ENCODE data around the gene SEMA3E. TPM values are rescaled to one million over a fixed set of nuclear protein-coding genes. Genes with fewer than 3 reads are reported as not detected.

Gene SEMA3E
- total RNA-seq, 1 donor = 16.1 TPM

- TF ChIP-seq CTCF (IDR thresholded peaks at IDR 0.05; ENCODE audit: insufficient read depth, low read length) = no peak
- no peak overlapping the region for H3K4me3 ChIP-seq (ENCODE audit: low read depth, low read length)
- no peak for DNase-seq (ENCODE audit: low read depth)
Observed at GRCh38 chr7:83429493-83429892, 219.4 kb downstream of the SEMA3E start.

DNA sequence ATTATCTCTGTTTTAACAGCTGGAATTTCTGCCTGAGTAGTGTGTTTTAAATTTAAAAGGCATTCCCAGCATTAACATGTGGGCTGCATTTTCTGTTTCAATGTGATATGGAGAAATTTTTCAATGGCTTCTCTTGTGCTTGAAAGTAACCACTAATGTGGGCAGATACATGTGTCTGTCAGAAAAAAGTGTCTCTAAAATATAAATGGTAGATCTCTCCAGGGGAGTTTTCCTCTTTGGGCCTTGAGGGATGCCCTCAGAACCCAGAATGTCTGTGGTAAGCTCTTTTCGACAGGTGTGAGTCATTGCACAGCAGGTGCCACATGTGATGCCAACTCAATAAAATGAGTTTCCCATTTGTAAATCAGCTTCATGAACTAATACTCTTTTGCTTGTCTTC lies 221.1 kb downstream of the SEMA3E start:
- no peak overlapping the region for H3K4me3 ChIP-seq (ENCODE audit: low read depth, low read length)
- no peak for TF ChIP-seq CTCF (IDR thresholded peaks at IDR 0.05; ENCODE audit: insufficient read depth, low read length)
- DNase-seq (ENCODE audit: low read depth) = no peak

DNA sequence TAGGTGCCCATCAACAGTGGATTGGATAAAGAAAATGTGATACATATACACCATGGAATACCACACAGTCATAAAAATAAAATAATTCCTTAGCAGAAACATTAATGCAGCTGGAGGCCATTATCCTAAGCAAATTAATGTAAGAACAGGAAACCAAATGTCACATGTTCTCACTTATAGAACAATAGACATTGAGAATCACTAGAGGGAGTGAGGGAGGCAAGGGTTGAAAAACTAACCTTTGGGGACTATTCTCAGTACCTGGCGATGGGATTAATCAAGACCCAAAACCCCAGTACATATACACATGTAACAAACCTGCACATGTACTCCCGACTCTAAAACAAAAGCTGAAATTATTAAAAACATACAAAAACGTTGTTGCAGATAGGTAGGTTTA lies 222.6 kb downstream of the SEMA3E start:
- TF ChIP-seq CTCF (IDR thresholded peaks at IDR 0.05; ENCODE audit: insufficient read depth, low read length) = no peak
- H3K4me3 ChIP-seq (ENCODE audit: low read depth, low read length) = no peak overlapping the region
- no peak for DNase-seq (ENCODE audit: low read depth)

DNA sequence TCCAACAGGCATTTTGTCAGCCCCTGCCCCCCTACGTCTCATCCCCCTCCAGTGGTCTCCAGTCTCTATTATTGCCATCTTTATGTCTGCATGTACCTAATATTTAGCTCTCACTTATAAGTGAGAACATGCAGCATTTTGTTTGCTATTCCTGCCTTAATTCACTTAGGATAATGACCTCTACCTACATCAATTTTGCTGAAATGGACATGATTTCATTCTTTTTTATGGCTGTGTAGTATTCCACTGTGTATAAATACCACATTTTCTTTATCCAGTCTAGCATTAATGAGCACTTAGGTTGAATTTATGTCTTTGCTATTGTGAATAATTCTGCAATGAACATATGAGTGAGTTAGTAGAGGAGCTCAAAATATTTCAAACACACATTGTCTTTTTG lies 229.9 kb downstream of the SEMA3E start:
- no peak for TF ChIP-seq CTCF (IDR thresholded peaks at IDR 0.05; ENCODE audit: insufficient read depth, low read length)
- no peak for DNase-seq (ENCODE audit: low read depth)
- H3K4me3 ChIP-seq (ENCODE audit: low read depth, low read length) = no peak overlapping the region

- no peak overlapping the region for H3K4me3 ChIP-seq (ENCODE audit: low read depth, low read length)
- TF ChIP-seq CTCF (IDR thresholded peaks at IDR 0.05; ENCODE audit: insufficient read depth, low read length) = no peak
- DNase-seq (ENCODE audit: low read depth) = no peak
Observed at GRCh38 chr7:83415840-83416239, 233.1 kb downstream of the SEMA3E start.

- H3K4me3 ChIP-seq (ENCODE audit: low read depth, low read length) = no peak overlapping the region
- DNase-seq (ENCODE audit: low read depth) = no peak
- no peak for TF ChIP-seq CTCF (IDR thresholded peaks at IDR 0.05; ENCODE audit: insufficient read depth, low read length)
Observed at GRCh38 chr7:83414947-83415346, 234.0 kb downstream of the SEMA3E start.

GRCh38 chr7:83413831-83414230 lies 235.1 kb downstream of the SEMA3E start:
- H3K4me3 ChIP-seq (ENCODE audit: low read depth, low read length) = no peak overlapping the region
- DNase-seq (ENCODE audit: low read depth) = peak; percentile 33
- TF ChIP-seq CTCF (IDR thresholded peaks at IDR 0.05; ENCODE audit: insufficient read depth, low read length) = no peak

Measured in fibroblast of the aortic adventitia (primary cell).